H1 (cell line): ENCODE measurements around the gene LMNTD2. TPM values are rescaled to one million over a fixed set of nuclear protein-coding genes. Genes with fewer than 3 reads are reported as not detected.

Experiments
- BACH1 ChIP-seq: IDR thresholded peaks from 2 replicates; pipeline ENCODE4 v1.6.1; 2012; ENCODE audit warnings: low read length, improper control_type of control experiment
- EGR1 ChIP-seq: IDR thresholded peaks from 2 replicates; pipeline ENCODE4 v1.6.1; 2011; ENCODE audit warnings: low read depth, low read length, borderline replicate concordance
- EP300 ChIP-seq, 2 experiments: IDR thresholded peaks; 1 replicate in 1 of 2; 2 replicates in 1 of 2; pipeline ENCODE4 v1.6.1; 2011 to 2012; ENCODE audit warnings: low read depth in 2 of 2, low read length in 2 of 2, mild to moderate bottlenecking in 2 of 2, borderline replicate concordance in 1 of 2, inconsistent platforms in 1 of 2, moderate library complexity in 1 of 2
- EZH2 ChIP-seq: fragments of 200-600 bp; sonication (generic); IDR thresholded peaks from 2 replicates; pipeline ENCODE4 v1.7.1; 2012; ENCODE audit warnings: low read depth, mild to moderate bottlenecking, moderate library complexity, low read length, inconsistent platforms; ENCODE audit not compliant: severe bottlenecking
- HDAC2 ChIP-seq, 2 experiments: fragments of 300-600 bp in 1 of 2; sonication (generic) in 1 of 2; IDR thresholded peaks; 2 replicates each; pipeline ENCODE4 v1.6.1; 2011 to 2012; ENCODE audit warnings: low read depth in 2 of 2, low read length in 2 of 2, mild to moderate bottlenecking in 2 of 2, moderate library complexity in 2 of 2, borderline replicate concordance in 1 of 2, inconsistent platforms in 1 of 2
- KDM4A ChIP-seq: IDR thresholded peaks from one replicate; pipeline ENCODE4 v1.7.1; 2012; ENCODE audit warnings: low read depth, mild to moderate bottlenecking, moderate library complexity, low read length, inconsistent platforms; ENCODE audit not compliant: severe bottlenecking
- NRF1 ChIP-seq: IDR thresholded peaks from 2 replicates; pipeline ENCODE4 v1.6.1; 2011; ENCODE audit warnings: mild to moderate bottlenecking, low read depth, low read length, improper control_type of control experiment
- polyA plus RNA-seq, 7 experiments: library from polyadenylated mRNA; depleted of rRNA in 3 of 7; stranded (reverse) in 5 of 7; unstranded in 2 of 7; fragments of >200 nt in 5 of 7; fragments of 200-250 nt in 2 of 7; gene quantifications; 1 replicate in 5 of 7; 2 replicates in 1 of 7; 4 replicates in 1 of 7; pipeline versions ENCODE4 v1.2.1 to v1.2.3, GENCODE V29; 2011 to 2013; ENCODE audit warnings: missing spikeins in 2 of 7, mixed read lengths in 2 of 7
- total RNA-seq: library from RNA; stranded (reverse); fragmentation: NEBNext Ultra II Directional; extraction: Animal tissue kit (Norgen Biotek cat#: 25700); gene quantifications from 2 replicates; pipeline ENCODE4 v1.2.1, GENCODE V29; 2021

Gene LMNTD2
- total and polyA plus RNA-seq, 2 of the 8 experiments (the other 6 are each of a cell fraction or from before 2014, with no cell fraction given) = 1.6 to 3.1 TPM

GRCh38 chr11:581342-581741 is 20.8 kb upstream of the LMNTD2 start (continued):
- no peak for TF ChIP-seq EZH2
- TF ChIP-seq BACH1 = no peak
- TF ChIP-seq NRF1 = no peak
- no peak for TF ChIP-seq EP300 (IDR thresholded peaks at IDR 0.05; ENCODE audit: borderline replicate concordance in 1 of 2, low read depth in 2 of 2, low read length in 2 of 2)
- TF ChIP-seq EGR1 = no peak
- TF ChIP-seq KDM4A = no peak
- no peak for TF ChIP-seq HDAC2 (IDR thresholded peaks at IDR 0.05; ENCODE audit: borderline replicate concordance in 1 of 2, low read depth in 2 of 2, low read length in 2 of 2)
- TF ChIP-seq, all 59 proteins: peak for 0
